Activated T-helper 17 cell treated with anti-CD3 and anti-CD28 coated beads, Interleukin-2, amount 50 U/mL, for 72 hours (primary cell): Measurements from ENCODE around the gene AP3B1. TPM values are rescaled to one million over a fixed set of nuclear protein-coding genes. Genes with fewer than 3 reads are reported as not detected.

Experiments used
- ATAC-seq: fragments of 150-1000 bp; cut with Tn5 transposase; replicated peaks from 2 replicates; pipeline ENCODE4 v1.10.0; 2021; ENCODE audit warnings: mild to moderate bottlenecking, moderate library complexity
- H3K27ac Mint-ChIP-seq: one replicate; pipeline ENCODE4 v1.8.0; 2022; ENCODE audit warnings: mixed read lengths
- H3K27me3 Mint-ChIP-seq: one replicate; pipeline ENCODE4 v1.8.0; 2022; ENCODE audit warnings: mixed read lengths
- H3K36me3 Mint-ChIP-seq: one replicate; pipeline ENCODE4 v1.8.0; 2022; ENCODE audit warnings: low read depth, mild to moderate bottlenecking, mixed read lengths
- H3K4me1 Mint-ChIP-seq: one replicate; pipeline ENCODE4 v1.8.0; 2022; ENCODE audit warnings: mixed read lengths
- H3K4me3 Mint-ChIP-seq: one replicate; pipeline ENCODE4 v1.8.0; 2022; ENCODE audit warnings: mild to moderate bottlenecking, mixed read lengths
- H3K9me3 Mint-ChIP-seq: one replicate; pipeline ENCODE4 v1.8.0; 2022; ENCODE audit warnings: mixed read lengths
- total RNA-seq, 2 donors: library from RNA; stranded (reverse); gene quantifications; one replicate each; pipeline ENCODE4 v1.2.3, GENCODE V29; 2022

AP3B1 gene
- total RNA-seq, 2 donors from 2014 or later, result 46.1 to 48.3 TPM

DNA sequence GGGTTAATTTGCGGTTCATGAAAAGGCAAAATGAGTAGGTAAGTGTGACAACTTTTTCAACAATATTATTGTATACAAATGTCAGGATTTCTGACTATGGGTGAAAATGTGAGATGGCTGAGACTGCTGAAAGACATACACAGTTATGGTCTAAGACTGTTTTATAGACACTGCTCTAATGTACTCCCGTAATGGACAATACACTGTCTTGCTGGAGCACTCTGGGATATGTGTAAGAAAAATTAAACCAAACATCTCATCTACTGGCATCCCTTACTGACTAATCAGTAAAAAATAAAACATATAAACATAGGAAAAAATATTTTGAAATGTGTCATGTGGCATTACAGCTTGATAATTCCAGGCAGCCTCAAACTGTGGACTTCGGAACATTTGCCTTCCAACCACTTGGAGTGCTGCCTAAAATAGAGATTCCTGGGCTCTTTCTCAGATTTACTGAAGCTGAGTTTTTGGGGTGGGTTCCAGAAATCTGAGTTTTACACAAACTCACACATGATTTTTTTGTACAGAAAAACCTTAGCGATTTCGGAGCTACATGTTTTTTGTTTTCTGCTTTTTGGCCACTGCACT is 284.5 kb downstream of the AP3B1 start:
- peaks cover 19% of the 10 kb centered on the region for H3K36me3 Mint-ChIP-seq
- H3K27me3 Mint-ChIP-seq, result no peaks in the 10 kb centered on the region

DNA sequence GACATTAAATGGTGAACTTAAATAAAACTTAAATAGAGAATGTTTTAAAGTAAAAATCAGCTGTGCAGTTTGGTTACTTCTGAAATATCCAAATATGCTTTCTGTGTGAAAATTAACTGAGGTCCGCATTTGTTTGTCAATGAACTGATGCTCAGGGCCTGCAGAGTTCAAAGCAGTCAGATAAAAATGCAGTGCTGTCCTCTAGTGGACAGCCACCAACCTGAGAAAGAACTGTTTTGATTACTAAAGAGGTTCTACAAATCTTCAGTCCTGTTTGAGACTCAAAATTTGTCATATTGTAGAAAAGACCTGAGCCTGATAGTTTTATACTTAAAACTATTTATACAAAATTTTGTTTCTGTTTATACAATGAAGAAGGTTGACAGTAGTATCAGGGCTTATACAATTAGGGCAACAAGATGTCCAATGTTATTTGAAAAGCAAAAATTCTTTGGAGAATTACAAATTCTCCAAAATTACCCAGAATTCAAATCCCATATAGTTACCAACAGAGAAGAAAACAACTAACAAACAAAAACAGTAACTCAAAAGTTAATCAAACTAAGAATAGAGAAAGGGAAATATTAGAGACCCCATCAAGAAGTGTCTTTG is 286.0 kb downstream of the AP3B1 start:
- no peak overlapping the region for H3K27ac Mint-ChIP-seq

More for the DNA sequence above, 284.5 kb downstream of the AP3B1 start:
- H3K9me3 Mint-ChIP-seq, result no peaks in the 10 kb centered on the region
- no peaks in the 10 kb centered on the region for H3K4me1 Mint-ChIP-seq
- no peak for ATAC-seq
- no peak overlapping the region for H3K27ac Mint-ChIP-seq
- H3K4me3 Mint-ChIP-seq, result no peak overlapping the region

DNA sequence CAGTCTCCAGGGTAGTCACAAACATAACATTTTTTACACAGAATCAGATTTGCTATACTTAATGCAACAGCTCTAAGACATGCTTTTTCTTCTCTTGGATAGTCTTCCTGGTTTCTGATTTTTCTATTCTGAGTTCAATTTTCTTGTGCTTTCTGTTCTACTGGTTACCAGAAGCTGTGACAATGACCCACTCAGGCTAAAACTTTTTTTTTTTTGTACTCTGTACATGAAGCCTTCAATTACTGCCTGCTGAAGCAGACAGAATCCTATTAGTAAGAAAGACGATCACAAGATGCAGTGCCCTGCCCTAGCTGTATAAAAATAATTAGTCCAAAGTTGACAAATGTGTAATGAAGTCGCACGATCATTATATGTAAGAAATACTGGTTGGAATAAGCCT is 287.3 kb downstream of the AP3B1 start:
- Mint-ChIP-seq H3K4me1 (no peaks in the 10 kb centered on the region), H3K27ac (no peak overlapping the region), H3K9me3 (no peaks in the 10 kb centered on the region), H3K27me3 (no peaks in the 10 kb centered on the region), H3K36me3 (peaks cover 26% of the 10 kb centered on the region), H3K4me3 (no peak overlapping the region)
- ATAC-seq, result no peak

More for the DNA sequence above, 286.0 kb downstream of the AP3B1 start:
- Mint-ChIP-seq H3K27me3 (no peaks in the 10 kb centered on the region), H3K9me3 (no peaks in the 10 kb centered on the region), H3K4me3 (no peak overlapping the region), H3K36me3 (peaks cover 16% of the 10 kb centered on the region), H3K4me1 (no peaks in the 10 kb centered on the region)
- ATAC-seq, result no peak

DNA sequence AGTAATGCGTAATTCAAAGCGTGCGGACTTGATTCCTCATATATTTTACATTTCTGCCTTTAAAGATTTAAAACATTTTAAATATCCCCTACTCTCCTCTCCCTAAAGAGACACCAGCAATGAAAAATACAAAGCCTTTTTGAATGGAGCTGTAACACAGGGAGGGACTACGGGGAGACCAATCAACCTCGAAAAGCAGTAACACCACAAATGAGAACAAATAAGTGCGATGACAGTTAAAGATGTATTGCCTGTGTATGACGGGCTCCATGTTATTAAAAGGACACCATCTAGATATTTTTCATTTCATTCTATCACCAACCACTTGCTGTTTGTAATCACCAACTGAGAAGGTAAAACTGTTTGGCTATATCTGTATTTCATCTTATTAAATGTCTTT is 288.0 kb downstream of the AP3B1 start:
- Mint-ChIP-seq H3K4me1 (no peaks in the 10 kb centered on the region), H3K27me3 (no peaks in the 10 kb centered on the region), H3K27ac (no peak overlapping the region), H3K9me3 (no peaks in the 10 kb centered on the region), H3K4me3 (no peak overlapping the region), H3K36me3 (peaks cover 32% of the 10 kb centered on the region)
- no peak for ATAC-seq

DNA sequence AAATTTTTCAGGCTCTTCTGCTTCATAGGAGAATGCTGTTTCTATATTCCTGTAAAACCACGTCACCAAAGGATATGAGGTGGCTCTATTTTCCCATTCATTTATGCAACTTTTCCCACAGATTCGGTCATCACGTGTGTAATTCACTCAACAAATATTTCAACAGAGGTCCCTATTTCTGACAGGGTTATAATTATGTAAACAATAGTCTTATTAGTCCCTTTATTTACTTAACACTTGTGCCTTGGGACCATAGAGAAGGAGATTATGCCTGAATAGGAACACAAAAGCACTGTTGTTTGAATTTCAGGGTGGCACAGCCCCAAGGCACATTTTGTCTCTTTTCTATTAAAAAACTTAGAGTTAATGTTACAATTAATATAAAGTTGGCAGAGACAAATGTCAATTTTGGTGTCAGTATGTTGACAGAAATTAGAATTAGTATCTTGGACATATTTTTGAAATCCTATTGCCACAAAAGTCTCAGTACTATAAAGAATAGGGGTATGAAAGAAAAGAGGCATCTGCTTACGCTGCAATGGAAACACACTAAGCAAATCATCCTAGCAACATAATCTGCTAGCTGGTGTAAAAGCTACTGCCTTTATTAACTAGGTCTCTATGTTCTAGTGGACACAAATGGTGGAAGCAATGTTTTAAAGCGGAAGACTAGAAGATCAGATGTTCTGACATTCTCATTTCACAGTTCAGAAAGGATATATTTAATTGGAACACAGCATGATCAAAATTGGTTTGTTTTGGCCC is 289.3 kb downstream of the AP3B1 start:
- Mint-ChIP-seq H3K4me3 (no peak overlapping the region), H3K27me3 (no peaks in the 10 kb centered on the region), H3K9me3 (no peaks in the 10 kb centered on the region), H3K27ac (no peak overlapping the region), H3K36me3 (peaks cover 41% of the 10 kb centered on the region), H3K4me1 (no peaks in the 10 kb centered on the region)
- no peak for ATAC-seq

DNA sequence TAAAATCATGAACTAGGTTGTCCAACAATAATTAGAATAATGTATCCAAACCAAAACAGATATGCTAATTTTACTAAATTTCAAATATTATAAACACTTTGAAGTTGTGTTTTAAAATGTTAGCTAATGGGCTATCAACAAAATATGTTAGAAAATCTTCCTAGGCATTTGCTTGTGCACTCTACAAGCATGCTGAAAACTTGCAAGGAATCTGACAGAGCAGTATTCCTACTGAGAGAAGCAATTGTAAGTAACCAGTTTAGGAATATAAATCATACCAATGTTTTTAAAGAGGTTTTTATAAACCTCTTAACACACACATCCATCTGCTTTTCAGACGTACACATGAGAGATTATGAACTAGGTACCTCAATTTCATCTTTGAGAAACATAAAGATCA is 289.9 kb downstream of the AP3B1 start:
- H3K9me3 Mint-ChIP-seq, result no peaks in the 10 kb centered on the region

DNA sequence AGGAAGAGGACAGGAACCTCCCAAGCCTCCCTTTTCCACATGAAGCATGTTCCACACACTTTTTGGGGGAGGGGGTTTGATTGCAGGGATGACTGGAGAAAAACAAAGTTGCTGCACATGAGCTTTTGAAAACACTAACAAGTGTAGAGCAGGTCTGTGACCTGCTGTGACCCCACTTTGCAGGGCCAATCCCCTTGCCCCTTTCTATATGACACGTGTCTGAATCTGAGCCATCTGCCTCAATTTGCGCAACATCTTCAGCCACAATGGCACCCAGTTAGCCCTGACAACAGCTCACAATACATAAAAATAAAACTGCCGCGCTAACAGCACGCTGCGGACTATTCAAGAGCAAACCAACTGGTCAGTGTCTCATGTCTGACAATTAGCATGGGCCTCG is 290.6 kb downstream of the AP3B1 start:
- Mint-ChIP-seq H3K4me1 (no peaks in the 10 kb centered on the region), H3K36me3 (peaks cover 52% of the 10 kb centered on the region), H3K27ac (no peak overlapping the region), H3K9me3 (no peaks in the 10 kb centered on the region), H3K27me3 (no peaks in the 10 kb centered on the region), H3K4me3 (no peak overlapping the region)
- no peak for ATAC-seq

More for the DNA sequence above, 289.9 kb downstream of the AP3B1 start:
- no peak for ATAC-seq
- peaks cover 45% of the 10 kb centered on the region for H3K36me3 Mint-ChIP-seq
- no peak overlapping the region for H3K27ac Mint-ChIP-seq
- H3K4me3 Mint-ChIP-seq, result no peak overlapping the region
- no peaks in the 10 kb centered on the region for H3K27me3 Mint-ChIP-seq
- no peaks in the 10 kb centered on the region for H3K4me1 Mint-ChIP-seq

DNA sequence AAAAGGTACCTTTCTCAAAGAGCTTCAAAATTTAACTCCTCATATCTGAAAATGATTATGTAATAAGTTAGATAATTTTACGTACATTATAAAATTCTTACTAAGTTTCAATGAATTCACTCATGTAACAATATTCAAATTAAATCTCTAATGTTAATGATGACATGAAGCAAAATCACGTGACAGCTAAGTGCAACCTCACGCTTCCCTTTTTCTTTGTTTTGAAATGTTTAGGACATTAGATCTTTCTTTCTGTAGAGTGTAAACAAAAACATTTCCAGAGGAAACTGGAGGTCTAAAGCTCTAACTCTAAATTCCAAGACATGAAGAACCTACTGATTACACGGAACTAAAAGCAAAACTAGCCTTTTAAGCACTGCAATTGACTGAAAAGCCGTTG is 291.0 kb downstream of the AP3B1 start:
- ATAC-seq, result no peak
- Mint-ChIP-seq H3K4me3 (no peak overlapping the region), H3K9me3 (no peaks in the 10 kb centered on the region), H3K27ac (no peak overlapping the region), H3K4me1 (no peaks in the 10 kb centered on the region), H3K27me3 (no peaks in the 10 kb centered on the region), H3K36me3 (peaks cover 56% of the 10 kb centered on the region)

DNA sequence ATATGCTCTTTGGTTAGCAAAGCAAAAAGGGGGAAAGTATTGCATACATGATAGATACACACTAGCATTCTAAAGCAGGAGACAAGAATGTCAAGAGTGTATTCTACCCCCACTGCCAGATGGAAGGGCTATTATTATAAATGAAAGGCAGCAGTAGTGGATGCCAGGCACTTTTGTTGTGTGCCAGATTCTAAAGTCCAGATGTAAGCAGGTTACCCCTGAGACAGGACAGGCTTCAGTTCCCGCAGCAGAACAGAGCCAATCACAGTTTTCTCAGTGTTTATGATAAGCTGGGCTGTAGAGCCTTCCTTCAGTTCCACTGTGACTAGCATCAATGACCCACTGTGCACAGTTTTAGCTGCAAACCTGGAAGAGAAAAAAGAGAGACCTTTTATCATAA is 291.8 kb downstream of the AP3B1 start:
- H3K4me1 Mint-ChIP-seq, result no peaks in the 10 kb centered on the region
- no peak overlapping the region for H3K4me3 Mint-ChIP-seq
- no peaks in the 10 kb centered on the region for H3K27me3 Mint-ChIP-seq
- H3K36me3 Mint-ChIP-seq, result peaks cover 57% of the 10 kb centered on the region
- no peaks in the 10 kb centered on the region for H3K9me3 Mint-ChIP-seq
- no peak for ATAC-seq
- H3K27ac Mint-ChIP-seq, result no peak overlapping the region

DNA sequence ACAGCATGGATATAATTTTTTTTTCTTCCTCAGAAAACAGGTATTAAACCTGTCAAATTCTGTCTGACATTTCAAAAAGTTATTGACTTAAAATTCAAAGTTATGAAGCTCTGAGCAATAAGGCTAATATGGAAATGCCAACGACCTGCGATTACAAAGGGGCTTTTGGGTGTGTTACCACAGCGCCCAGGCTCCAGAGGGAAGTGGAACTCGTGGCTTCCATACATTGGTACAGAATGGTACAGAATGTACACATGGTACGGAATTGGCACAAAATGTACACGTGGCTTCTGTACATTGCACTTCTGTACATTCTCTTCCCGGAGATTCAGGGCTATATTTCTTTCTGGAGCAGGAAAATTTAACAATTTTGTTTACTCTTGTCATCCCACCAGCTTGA is 293.3 kb downstream of the AP3B1 start:
- no peak overlapping the region for H3K27ac Mint-ChIP-seq
- peaks cover 63% of the 10 kb centered on the region for H3K36me3 Mint-ChIP-seq
- no peaks in the 10 kb centered on the region for H3K9me3 Mint-ChIP-seq
- no peaks in the 10 kb centered on the region for H3K27me3 Mint-ChIP-seq
- no peaks in the 10 kb centered on the region for H3K4me1 Mint-ChIP-seq
- no peak overlapping the region for H3K4me3 Mint-ChIP-seq
- no peak for ATAC-seq

DNA sequence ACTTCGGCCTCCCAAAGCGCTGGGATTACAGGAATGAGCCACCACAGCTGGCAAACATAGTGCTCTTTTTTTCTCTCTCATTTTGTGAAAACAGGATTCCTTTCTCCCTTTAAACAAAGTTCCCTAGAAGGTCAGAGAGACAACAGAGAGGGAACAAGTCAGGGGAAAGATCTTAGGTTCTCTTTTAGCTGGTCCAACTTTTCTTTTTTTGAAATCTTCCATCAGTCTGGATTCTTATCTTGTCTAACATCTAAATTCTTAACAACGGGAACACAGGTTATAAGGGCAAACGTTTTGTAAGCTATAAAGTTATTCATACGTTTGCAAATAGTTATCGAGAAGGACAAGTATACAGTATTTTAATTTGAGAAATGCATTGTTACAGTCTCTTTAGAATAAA is 294.3 kb downstream of the AP3B1 start:
- H3K36me3 Mint-ChIP-seq, result peaks cover 63% of the 10 kb centered on the region
- H3K9me3 Mint-ChIP-seq, result no peaks in the 10 kb centered on the region
- no peaks in the 10 kb centered on the region for H3K4me1 Mint-ChIP-seq
- ATAC-seq, result no peak
- H3K27me3 Mint-ChIP-seq, result no peaks in the 10 kb centered on the region
- H3K27ac Mint-ChIP-seq, result no peak overlapping the region
- H3K4me3 Mint-ChIP-seq, result no peak overlapping the region

DNA sequence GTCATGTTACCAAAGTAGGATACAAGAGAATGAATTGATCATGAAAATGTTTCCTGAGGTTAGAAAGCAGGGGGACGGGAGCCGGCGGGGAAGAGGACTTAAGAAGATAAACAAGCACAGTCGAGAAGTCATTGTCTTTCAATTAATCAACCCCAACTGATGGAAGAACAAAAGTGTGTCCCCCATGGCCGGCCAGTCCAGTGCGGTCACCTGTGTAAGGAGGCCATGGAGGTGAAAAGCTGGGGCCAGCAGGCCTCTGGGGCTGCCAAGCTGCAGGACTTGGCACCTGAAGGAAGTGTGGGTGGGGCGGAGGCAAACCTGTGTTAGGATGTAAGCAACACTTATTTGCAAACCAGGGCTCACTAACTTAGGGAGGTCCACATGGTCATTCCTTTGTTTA is 295.1 kb downstream of the AP3B1 start:
- ATAC-seq, result no peak
- peaks cover 61% of the 10 kb centered on the region for H3K36me3 Mint-ChIP-seq
- H3K9me3 Mint-ChIP-seq, result no peaks in the 10 kb centered on the region
- no peaks in the 10 kb centered on the region for H3K27me3 Mint-ChIP-seq
- no peaks in the 10 kb centered on the region for H3K4me1 Mint-ChIP-seq
- H3K4me3 Mint-ChIP-seq, result no peak overlapping the region
- no peak overlapping the region for H3K27ac Mint-ChIP-seq

DNA sequence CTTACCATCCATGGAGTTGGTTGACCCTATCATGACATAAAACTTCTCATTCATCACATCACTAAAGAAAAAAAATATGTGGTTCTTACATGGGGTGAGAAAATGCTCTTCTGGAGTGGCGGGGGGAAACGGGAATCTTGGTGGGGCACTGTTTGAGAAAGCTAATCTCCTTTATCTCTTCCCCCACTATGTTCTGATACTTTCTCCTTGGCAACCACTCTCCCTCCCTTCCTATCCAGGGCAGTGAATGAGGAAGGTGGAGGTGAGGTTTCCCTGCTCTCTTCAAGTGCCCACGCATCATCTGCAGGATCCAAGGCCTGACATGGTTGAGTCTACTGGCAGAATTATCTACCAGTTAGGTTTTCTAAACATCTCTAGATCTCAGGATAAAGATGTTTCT is 297.6 kb downstream of the AP3B1 start:
- no peak for ATAC-seq
- no peaks in the 10 kb centered on the region for H3K27me3 Mint-ChIP-seq

DNA sequence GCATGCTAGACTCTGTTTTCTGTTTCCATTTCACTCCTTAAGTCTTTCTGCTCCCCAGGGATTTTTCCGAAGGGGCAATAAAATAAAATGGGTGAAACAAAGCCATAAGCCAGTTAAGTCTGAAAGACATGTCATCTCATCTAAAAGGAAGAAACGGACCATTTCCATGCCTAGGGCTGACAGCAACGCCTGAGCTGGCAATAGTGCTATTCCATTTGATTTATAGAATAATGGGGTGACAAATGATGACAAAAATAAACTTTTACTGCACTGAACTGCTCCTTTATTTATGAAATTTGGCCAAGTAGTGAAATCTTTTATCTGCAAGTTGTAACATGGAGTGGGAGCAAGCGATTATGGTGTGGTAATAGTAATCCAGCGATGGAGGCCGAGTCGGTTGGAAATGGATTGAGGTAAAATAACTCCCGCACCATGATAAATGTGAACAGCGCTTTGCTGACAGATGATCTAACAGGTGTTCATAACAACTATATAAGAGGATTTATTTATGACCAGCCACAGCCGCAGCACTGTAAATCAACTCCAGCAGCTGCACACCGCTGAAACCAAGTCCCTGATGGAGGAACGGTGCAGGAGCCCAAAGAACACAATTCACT is 298.6 kb downstream of the AP3B1 start:
- ATAC-seq, result no peak
- H3K27me3 Mint-ChIP-seq, result no peaks in the 10 kb centered on the region
- peaks cover 42% of the 10 kb centered on the region for H3K36me3 Mint-ChIP-seq

More for the DNA sequence above, 297.6 kb downstream of the AP3B1 start:
- Mint-ChIP-seq H3K36me3 (peaks cover 51% of the 10 kb centered on the region), H3K9me3 (no peaks in the 10 kb centered on the region), H3K4me1 (no peaks in the 10 kb centered on the region), H3K27ac (no peak overlapping the region), H3K4me3 (no peak overlapping the region)

DNA sequence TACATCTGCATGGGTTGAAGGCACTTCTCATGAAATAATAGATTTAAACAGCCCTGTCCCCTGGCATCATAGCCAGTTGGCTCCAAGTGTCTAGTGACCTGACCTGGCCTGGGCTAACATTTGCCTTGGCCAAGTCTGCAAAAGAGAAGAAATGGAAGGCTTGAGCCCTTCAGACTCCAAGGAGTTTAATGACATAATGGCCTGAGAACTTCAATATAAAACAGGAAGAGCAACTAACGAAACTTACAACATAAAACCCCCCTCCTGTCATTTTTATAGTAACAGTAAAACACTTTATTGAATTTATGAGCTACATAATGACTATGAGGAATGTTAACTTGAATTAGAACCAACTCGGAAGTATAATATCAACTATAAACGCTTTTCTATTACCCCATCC is 299.6 kb downstream of the AP3B1 start:
- no peaks in the 10 kb centered on the region for H3K4me1 Mint-ChIP-seq
- no peak for ATAC-seq
- H3K36me3 Mint-ChIP-seq, result peaks cover 35% of the 10 kb centered on the region
- H3K9me3 Mint-ChIP-seq, result no peaks in the 10 kb centered on the region
- H3K27me3 Mint-ChIP-seq, result no peaks in the 10 kb centered on the region
- H3K27ac Mint-ChIP-seq, result no peak overlapping the region
- H3K4me3 Mint-ChIP-seq, result no peak overlapping the region

More for the DNA sequence above, 298.6 kb downstream of the AP3B1 start:
- Mint-ChIP-seq H3K4me3 (no peak overlapping the region), H3K27ac (no peak overlapping the region), H3K4me1 (no peaks in the 10 kb centered on the region), H3K9me3 (no peaks in the 10 kb centered on the region)
